Esophagus muscularis mucosa (tissue), 4 donors: ENCODE results near the gene HAX1. TPM values are rescaled to one million over a fixed set of nuclear protein-coding genes. Genes with fewer than 3 reads are reported as not detected.

Experiments used
- DNase-seq: peaks from one replicate; pipeline ENCODE4 v3.0.0-alpha.2; 2017; ENCODE audit errors: extremely low spot score
- H3K27ac ChIP-seq, 4 donors: fragments of 200-600 bp; sonication (generic); replicated peaks in 1 of 4; 1 replicate in 3 of 4; 2 replicates in 1 of 4; pipeline ENCODE4 v1.5.1; 2016 to 2019; ENCODE audit warnings: mild to moderate bottlenecking in 1 of 4
- H3K27me3 ChIP-seq, 4 donors: fragments of 200-600 bp; sonication (generic); one replicate each; pipeline versions ENCODE4 v1.5.1 to v1.6.0; 2016 to 2019
- H3K36me3 ChIP-seq, 4 donors: fragments of 200-600 bp; sonication (generic); one replicate each; pipeline ENCODE4 v1.5.1; 2016 to 2019
- H3K4me1 ChIP-seq, 4 donors: fragments of 200-600 bp; sonication (generic); one replicate each; pipeline ENCODE4 v1.5.1; 2016 to 2019
- H3K4me3 ChIP-seq, 4 donors: fragments of 200-600 bp; sonication (generic); 1 replicate in 2 of 4; 2 replicates in 2 of 4; pipeline ENCODE4 v1.5.1; 2016 to 2019; ENCODE audit warnings: mild to moderate bottlenecking in 4 of 4, moderate library complexity in 1 of 4
- H3K9me3 ChIP-seq, 4 donors: fragments of 200-600 bp; sonication (generic); 1 replicate in 3 of 4; 2 replicates in 1 of 4; pipeline ENCODE4 v1.5.1; 2016 to 2019
- EP300 ChIP-seq: sonication (generic); formaldehyde crosslinking; IDR thresholded peaks from one replicate; pipeline ENCODE4 v1.6.1; 2017; ENCODE audit warnings: antibody characterized with exemption
- POLR2A ChIP-seq: fragments of 450-650 bp; IDR thresholded peaks from one replicate; pipeline ENCODE4 v1.6.1; 2017; ENCODE audit warnings: antibody characterized with exemption, moderate library complexity, mild to moderate bottlenecking, low read depth
- POLR2AphosphoS5 ChIP-seq, 2 donors: sonication (generic); formaldehyde crosslinking; IDR thresholded peaks; one replicate each; pipeline ENCODE4 v1.6.1; 2017; ENCODE audit warnings: antibody characterized with exemption in 2 of 2
- WGBS: methylation state at CpG from one replicate; pipeline ENCODE4 v1.1.5; 2018; 5-methylcytosine and 5-hydroxymethylcytosine counted together
- intact Hi-C: fragments of 100-400 bp; cut with DNase I; formaldehyde crosslinking; loops from one replicate; pipeline ENCODE4 v1.15.1; 2023
- total RNA-seq, 4 donors: library from RNA; depleted of rRNA; stranded (reverse); fragments of >200 nt; gene quantifications; one replicate each; pipeline versions ENCODE4 v1.1.0 to v1.2.1, GENCODE V29; 2016
- TF ChIP-seq, protein P1 (sequence below), 3 experiments: fragments of 200-600 bp in 2 of 3; fragments of 450-650 bp in 1 of 3; sonication (generic) in 2 of 3; IDR thresholded peaks; one replicate each; pipeline ENCODE4 v1.5.1; 2017 to 2019; ENCODE audit warnings: antibody characterized with exemption in 3 of 3, mild to moderate bottlenecking in 2 of 3, moderate library complexity in 1 of 3

The HAX1 gene
- total RNA-seq, 4 donors from 2014 or later: 71.0 to 127 (median 104) TPM

DNA sequence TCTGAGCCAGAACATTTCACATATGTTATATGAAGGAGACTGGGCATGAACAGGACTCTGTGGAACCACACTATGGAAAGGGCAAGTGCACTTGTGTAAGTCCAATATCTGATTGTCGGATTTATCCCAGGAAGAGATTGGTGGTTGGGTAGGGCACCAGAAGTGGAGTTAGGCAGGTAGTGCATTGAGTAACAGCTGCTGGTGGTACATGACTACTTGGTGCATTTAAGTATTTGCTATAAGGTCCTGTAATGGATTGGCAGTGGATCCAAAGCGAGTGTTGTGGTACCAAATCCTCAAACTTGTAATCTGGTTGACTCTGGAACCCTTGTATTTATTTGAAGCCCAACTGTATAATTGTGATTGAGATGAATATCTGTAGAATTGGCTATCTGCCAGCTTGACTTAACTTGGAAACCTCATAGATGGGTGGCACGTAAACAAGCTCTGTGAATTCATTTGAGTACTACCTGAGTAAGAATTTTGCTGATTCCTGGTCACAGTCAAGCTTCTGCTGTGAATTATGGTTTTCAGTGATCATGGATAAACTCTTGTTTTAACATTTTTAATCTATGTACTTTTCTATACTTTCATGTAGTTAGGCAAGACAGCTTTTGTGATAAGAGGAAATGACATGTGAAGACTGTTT lies 30.6 kb upstream of the HAX1 start:
- Histone ChIP-seq H3K36me3 (peaks cover 62 to 100% (median 96%) of the 10 kb centered on the region in 4 donors), H3K9me3 (no peaks in the 10 kb centered on the region), H3K27me3 (no peaks in the 10 kb centered on the region), H3K4me1 (peaks cover 0 to 8% (median 0%) of the 10 kb centered on the region in 4 donors), H3K4me3 (no peak overlapping the region), H3K27ac (no peak overlapping the region)
- DNase-seq: no peak
- 93% methylated on average over 3 of the region's 3 CpGs for WGBS
- intact Hi-C loops: no loop called here
- TF ChIP-seq EP300 (no peak), POLR2AphosphoS5 (IDR thresholded peaks at IDR 0.05) (no peak), POLR2A (no peak)
- TF ChIP-seq, protein P1, sequence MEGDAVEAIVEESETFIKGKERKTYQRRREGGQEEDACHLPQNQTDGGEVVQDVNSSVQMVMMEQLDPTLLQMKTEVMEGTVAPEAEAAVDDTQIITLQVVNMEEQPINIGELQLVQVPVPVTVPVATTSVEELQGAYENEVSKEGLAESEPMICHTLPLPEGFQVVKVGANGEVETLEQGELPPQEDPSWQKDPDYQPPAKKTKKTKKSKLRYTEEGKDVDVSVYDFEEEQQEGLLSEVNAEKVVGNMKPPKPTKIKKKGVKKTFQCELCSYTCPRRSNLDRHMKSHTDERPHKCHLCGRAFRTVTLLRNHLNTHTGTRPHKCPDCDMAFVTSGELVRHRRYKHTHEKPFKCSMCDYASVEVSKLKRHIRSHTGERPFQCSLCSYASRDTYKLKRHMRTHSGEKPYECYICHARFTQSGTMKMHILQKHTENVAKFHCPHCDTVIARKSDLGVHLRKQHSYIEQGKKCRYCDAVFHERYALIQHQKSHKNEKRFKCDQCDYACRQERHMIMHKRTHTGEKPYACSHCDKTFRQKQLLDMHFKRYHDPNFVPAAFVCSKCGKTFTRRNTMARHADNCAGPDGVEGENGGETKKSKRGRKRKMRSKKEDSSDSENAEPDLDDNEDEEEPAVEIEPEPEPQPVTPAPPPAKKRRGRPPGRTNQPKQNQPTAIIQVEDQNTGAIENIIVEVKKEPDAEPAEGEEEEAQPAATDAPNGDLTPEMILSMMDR (IDR thresholded peaks at IDR 0.05): no peak

DNA sequence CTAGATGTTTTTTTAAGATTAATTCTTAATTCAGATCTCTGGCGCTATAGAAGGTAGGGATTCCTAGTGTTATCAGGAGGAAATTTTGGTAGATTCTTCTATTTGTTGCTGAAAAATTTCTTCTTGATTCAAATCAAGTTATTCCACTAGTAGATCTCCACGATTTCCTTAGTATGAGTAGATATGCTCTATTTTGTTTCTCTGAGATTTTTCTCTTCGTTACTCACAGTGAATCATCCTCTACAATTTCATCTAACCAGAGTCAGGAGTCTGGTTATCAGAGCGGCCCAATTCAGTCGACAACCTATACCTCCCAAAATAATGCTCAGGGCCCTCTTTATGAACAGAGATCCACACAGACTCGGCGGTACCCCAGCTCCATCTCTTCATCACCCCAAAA lies 18.8 kb upstream of the HAX1 start:
- Histone ChIP-seq H3K27me3 (no peaks in the 10 kb centered on the region), H3K9me3 (no peaks in the 10 kb centered on the region), H3K36me3 (peaks cover 98 to 100% (median 100%) of the 10 kb centered on the region in 4 donors), H3K27ac (no peak overlapping the region), H3K4me1 (no peaks in the 10 kb centered on the region), H3K4me3 (no peak overlapping the region)
- TF ChIP-seq POLR2A (no peak), EP300 (no peak), POLR2AphosphoS5 (IDR thresholded peaks at IDR 0.05) (no peak)
- TF ChIP-seq, protein P1 (IDR thresholded peaks at IDR 0.05): no peak
- no peak for DNase-seq
- WGBS: 93% methylated on average over 7 of the region's 7 CpGs
- intact Hi-C loops: no loop called here

DNA sequence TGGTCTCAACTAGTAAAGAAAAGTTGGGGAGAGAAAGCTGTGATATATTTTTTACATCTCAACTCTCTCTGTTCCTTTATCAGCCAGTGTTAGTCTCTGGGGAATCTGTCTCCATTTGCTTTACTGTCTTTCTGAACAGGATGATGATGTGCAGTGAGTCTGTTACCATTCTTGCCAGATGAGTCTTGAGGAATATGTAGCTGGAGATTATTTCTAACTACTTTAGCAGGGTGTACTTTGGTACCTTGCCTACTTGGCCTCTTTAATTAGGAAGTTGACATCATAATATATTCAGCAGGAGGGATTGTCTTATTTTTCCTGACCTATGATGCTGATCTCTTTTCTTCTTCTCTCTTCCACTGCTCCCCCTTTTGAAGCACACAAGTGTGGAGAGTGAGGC lies 15.7 kb upstream of the HAX1 start:
- Histone ChIP-seq H3K9me3 (no peaks in the 10 kb centered on the region), H3K27me3 (no peaks in the 10 kb centered on the region), H3K36me3 (peaks cover 100% of the 10 kb centered on the region in 4 donors), H3K4me1 (no peaks in the 10 kb centered on the region), H3K4me3 (no peak overlapping the region), H3K27ac (no peak overlapping the region)
- intact Hi-C loops: no loop called here
- no peak for TF ChIP-seq POLR2AphosphoS5 (IDR thresholded peaks at IDR 0.05)
- TF ChIP-seq, protein P1 (IDR thresholded peaks at IDR 0.05): no peak
- TF ChIP-seq EP300: no peak
- no peak for TF ChIP-seq POLR2A
- no peak for DNase-seq

DNA sequence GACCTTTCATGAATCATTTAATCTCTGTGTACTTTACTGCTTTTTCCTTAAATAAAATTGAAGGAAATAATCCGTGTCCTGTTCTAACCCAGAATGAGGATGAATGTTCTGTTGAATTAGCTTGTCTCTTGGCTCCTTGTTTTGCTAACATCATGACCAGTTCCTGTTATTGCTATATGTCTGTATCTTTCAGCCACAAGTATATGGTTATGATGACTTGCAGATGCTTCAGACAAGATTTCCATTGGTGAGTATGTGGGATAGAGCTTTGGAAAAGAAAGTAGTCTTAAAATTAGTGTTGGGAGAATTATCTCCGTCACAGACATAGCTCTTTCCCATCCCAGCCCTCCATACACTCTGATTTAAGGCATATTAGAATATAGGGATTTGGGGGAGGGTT lies 13.6 kb upstream of the HAX1 start:
- Histone ChIP-seq H3K27me3 (no peaks in the 10 kb centered on the region), H3K36me3 (peaks cover 97 to 100% (median 99%) of the 10 kb centered on the region in 4 donors), H3K27ac (no peak overlapping the region), H3K9me3 (no peaks in the 10 kb centered on the region), H3K4me3 (no peak overlapping the region), H3K4me1 (peaks cover 0 to 4% (median under 1%) of the 10 kb centered on the region in 4 donors)
- DNase-seq: no peak
- TF ChIP-seq, protein P1 (IDR thresholded peaks at IDR 0.05): no peak
- no peak for TF ChIP-seq POLR2AphosphoS5 (IDR thresholded peaks at IDR 0.05)
- TF ChIP-seq POLR2A: no peak
- TF ChIP-seq EP300: no peak
- intact Hi-C loops: no loop called here
- WGBS: 81% methylated on average over 2 of the region's 2 CpGs

DNA sequence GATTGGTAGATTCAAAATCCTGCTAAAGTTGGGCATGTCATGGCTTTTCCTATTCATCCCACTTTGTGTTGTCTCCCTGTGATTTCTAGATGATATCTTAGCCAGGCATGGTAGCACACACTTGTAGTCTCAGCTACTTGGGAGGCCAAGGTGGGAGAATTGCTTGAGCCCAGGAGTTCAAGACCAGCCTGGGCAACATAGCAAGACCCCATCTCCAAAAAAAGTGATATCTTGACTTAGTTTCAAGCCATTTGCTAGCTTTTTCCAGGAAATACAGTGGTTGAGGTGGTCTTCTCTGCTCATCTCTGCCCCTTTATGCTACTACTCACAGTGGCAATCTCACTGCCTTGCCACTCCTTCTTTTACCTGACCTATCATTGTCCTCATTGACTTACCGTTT lies 12.3 kb upstream of the HAX1 start:
- no peak overlapping the region for H3K27ac ChIP-seq
- peaks cover 0 to 4% (median 2%) of the 10 kb centered on the region in 4 donors for H3K4me1 ChIP-seq
- WGBS: 54% methylated on average over 1 of the region's 1 CpG
- no peak for DNase-seq
- TF ChIP-seq, protein P1 (IDR thresholded peaks at IDR 0.05): no peak
- no peak for TF ChIP-seq POLR2A
- TF ChIP-seq POLR2AphosphoS5 (IDR thresholded peaks at IDR 0.05): no peak
- no peak for TF ChIP-seq EP300
- no peak overlapping the region for H3K4me3 ChIP-seq
- intact Hi-C loops: no loop called here
- no peaks in the 10 kb centered on the region for H3K9me3 ChIP-seq
- peaks cover 83 to 100% (median 92%) of the 10 kb centered on the region in 4 donors for H3K36me3 ChIP-seq
- no peaks in the 10 kb centered on the region for H3K27me3 ChIP-seq
